Upper lobe of left lung (tissue), 4 donors: ENCODE results near the gene GMDS.

Experiments used
- CTCF ChIP-seq, 6 experiments: fragments of 450-650 bp in 4 of 6; fragments of 200-600 bp in 2 of 6; sonication (generic) in 2 of 6; IDR thresholded peaks; one replicate each; pipeline ENCODE4 v1.5.1; 2016 to 2019; ENCODE audit warnings: antibody characterized with exemption in 6 of 6
- EP300 ChIP-seq, 4 donors: sonication (generic); formaldehyde crosslinking; IDR thresholded peaks; one replicate each; pipeline ENCODE4 v1.5.1; 2017; ENCODE audit warnings: antibody characterized with exemption in 4 of 4, control low read depth in 2 of 4
- POLR2A ChIP-seq, 4 donors: fragments of 450-650 bp; IDR thresholded peaks; one replicate each; pipeline ENCODE4 v1.5.1; 2016 to 2017; ENCODE audit warnings: antibody characterized with exemption in 4 of 4, mild to moderate bottlenecking in 2 of 4
- POLR2AphosphoS5 ChIP-seq, 2 donors: sonication (generic); formaldehyde crosslinking; IDR thresholded peaks; one replicate each; pipeline ENCODE4 v1.5.1; 2017; ENCODE audit warnings: antibody characterized with exemption in 2 of 2

GRCh38 chr6:2196079-2196679 lies 49.2 kb downstream of the GMDS start:
- TF ChIP-seq CTCF (IDR thresholded peaks at IDR 0.05), result peak; percentile 65 to 84 (median 74)
- no peak for TF ChIP-seq EP300 (IDR thresholded peaks at IDR 0.05)
- no peak for TF ChIP-seq POLR2A (IDR thresholded peaks at IDR 0.05)
- no peak for TF ChIP-seq POLR2AphosphoS5 (IDR thresholded peaks at IDR 0.05)
